Esophagus muscularis mucosa (tissue), 3 donors: Measurements from ENCODE around the gene DBH.

Experiments used
- POLR2A ChIP-seq: fragments of 450-650 bp; IDR thresholded peaks from one replicate; pipeline ENCODE4 v1.6.1; 2017; ENCODE audit warnings: antibody characterized with exemption, moderate library complexity, mild to moderate bottlenecking, low read depth
- POLR2AphosphoS5 ChIP-seq, 2 donors: sonication (generic); formaldehyde crosslinking; IDR thresholded peaks; one replicate each; pipeline ENCODE4 v1.6.1; 2017; ENCODE audit warnings: antibody characterized with exemption in 2 of 2
- TF ChIP-seq, protein P1 (sequence below), 3 experiments: fragments of 200-600 bp in 2 of 3; fragments of 450-650 bp in 1 of 3; sonication (generic) in 2 of 3; IDR thresholded peaks; one replicate each; pipeline ENCODE4 v1.5.1; 2017 to 2019; ENCODE audit warnings: antibody characterized with exemption in 3 of 3, mild to moderate bottlenecking in 2 of 3, moderate library complexity in 1 of 3

GRCh38 chr9:133587466-133587865, 48.7 kb upstream of the DBH start:
- TF ChIP-seq POLR2A (no peak), POLR2AphosphoS5 (IDR thresholded peaks at IDR 0.05) (no peak)
- TF ChIP-seq, protein P1, sequence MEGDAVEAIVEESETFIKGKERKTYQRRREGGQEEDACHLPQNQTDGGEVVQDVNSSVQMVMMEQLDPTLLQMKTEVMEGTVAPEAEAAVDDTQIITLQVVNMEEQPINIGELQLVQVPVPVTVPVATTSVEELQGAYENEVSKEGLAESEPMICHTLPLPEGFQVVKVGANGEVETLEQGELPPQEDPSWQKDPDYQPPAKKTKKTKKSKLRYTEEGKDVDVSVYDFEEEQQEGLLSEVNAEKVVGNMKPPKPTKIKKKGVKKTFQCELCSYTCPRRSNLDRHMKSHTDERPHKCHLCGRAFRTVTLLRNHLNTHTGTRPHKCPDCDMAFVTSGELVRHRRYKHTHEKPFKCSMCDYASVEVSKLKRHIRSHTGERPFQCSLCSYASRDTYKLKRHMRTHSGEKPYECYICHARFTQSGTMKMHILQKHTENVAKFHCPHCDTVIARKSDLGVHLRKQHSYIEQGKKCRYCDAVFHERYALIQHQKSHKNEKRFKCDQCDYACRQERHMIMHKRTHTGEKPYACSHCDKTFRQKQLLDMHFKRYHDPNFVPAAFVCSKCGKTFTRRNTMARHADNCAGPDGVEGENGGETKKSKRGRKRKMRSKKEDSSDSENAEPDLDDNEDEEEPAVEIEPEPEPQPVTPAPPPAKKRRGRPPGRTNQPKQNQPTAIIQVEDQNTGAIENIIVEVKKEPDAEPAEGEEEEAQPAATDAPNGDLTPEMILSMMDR (IDR thresholded peaks at IDR 0.05) = no peak
